Spleen (tissue), 11 donors: ENCODE data around the gene C20orf144. TPM values are rescaled to one million over a fixed set of nuclear protein-coding genes. Genes with fewer than 3 reads are reported as not detected.
A peak's percentile ranks its signal among the peaks of the same experiment; 100 is the strongest.

Experiments
- DNase-seq: peaks from one replicate; pipeline ENCODE4 v3.0.0-alpha.2; 2020
- H3K27ac ChIP-seq, 8 donors: fragments of 200-600 bp; sonication (generic) in 7 of 8; 1 replicate in 4 of 8; 2 replicates in 4 of 8; pipeline versions ENCODE4 v1.5.0 to v1.8.0; 2016 to 2021; ENCODE audit warnings: inconsistent platforms in 4 of 8, mild to moderate bottlenecking in 4 of 8, moderate library complexity in 1 of 8
- H3K27me3 ChIP-seq, 7 donors: fragments of 200-600 bp; sonication (generic) in 6 of 7; replicated peaks in 1 of 7; 1 replicate in 4 of 7; 2 replicates in 3 of 7; pipeline versions ENCODE4 v1.5.0 to v1.8.0; 2016 to 2021; ENCODE audit warnings: inconsistent platforms in 3 of 7, mild to moderate bottlenecking in 1 of 7
- H3K36me3 ChIP-seq, 6 donors: fragments of 200-600 bp; sonication (generic) in 5 of 6; 1 replicate in 4 of 6; 2 replicates in 2 of 6; pipeline versions ENCODE4 v1.5.0 to v1.8.0; 2016 to 2021; ENCODE audit warnings: inconsistent platforms in 2 of 6
- H3K4me1 ChIP-seq, 6 donors: fragments of 200-600 bp; sonication (generic) in 5 of 6; 1 replicate in 3 of 6; 2 replicates in 3 of 6; pipeline versions ENCODE4 v1.5.0 to v1.8.0; 2016 to 2021; ENCODE audit warnings: inconsistent platforms in 3 of 6
- H3K4me3 ChIP-seq, 8 donors: fragments of 200-600 bp; sonication (generic) in 7 of 8; 1 replicate in 4 of 8; 2 replicates in 4 of 8; pipeline versions ENCODE4 v1.5.0 to v1.8.0; 2016 to 2021; ENCODE audit warnings: inconsistent platforms in 4 of 8, mild to moderate bottlenecking in 4 of 8, moderate library complexity in 2 of 8
- H3K9me3 ChIP-seq, 8 donors: fragments of 200-600 bp; sonication (generic) in 7 of 8; 1 replicate in 4 of 8; 2 replicates in 4 of 8; pipeline versions ENCODE4 v1.5.0 to v1.8.0; 2016 to 2021; ENCODE audit warnings: inconsistent platforms in 4 of 8
- CTCF ChIP-seq, 11 experiments: fragments of 200-600 bp in 7 of 11; fragments of 450-650 bp in 4 of 11; sonication (generic) in 4 of 11; IDR thresholded peaks in 8 of 11; conservative IDR thresholded peaks in 3 of 11; 1 replicate in 7 of 11; 2 replicates in 4 of 11; pipeline versions ENCODE4 v1.4.0 to v1.8.0; 2016 to 2021; ENCODE audit warnings: antibody characterized with exemption in 11 of 11, inconsistent platforms in 4 of 11, mild to moderate bottlenecking in 1 of 11
- POLR2A ChIP-seq, 3 donors: fragments of 450-650 bp; IDR thresholded peaks; one replicate each; pipeline ENCODE4 v1.5.1; 2017; ENCODE audit warnings: antibody characterized with exemption in 3 of 3, mild to moderate bottlenecking in 1 of 3
- POLR2AphosphoS5 ChIP-seq, 3 donors: sonication (generic); formaldehyde crosslinking; IDR thresholded peaks; one replicate each; pipeline ENCODE4 v1.5.1; 2017; ENCODE audit warnings: antibody characterized with exemption in 3 of 3
- WGBS, 5 donors: extraction: QIAGEN DNeasy Blood & Tissue Kit in 3 of 5; methylation state at CpG; one replicate each; pipeline versions ENCODE4 v1.1.5 to v1.1.7; 2013 to 2018; 5-methylcytosine and 5-hydroxymethylcytosine counted together
- intact Hi-C: fragments of 100-400 bp; cut with DNase I; formaldehyde crosslinking; loops from one replicate; pipeline ENCODE4 v1.15.0; 2023; ENCODE audit warnings: low total_unique reads
- polyA plus RNA-seq, 3 donors: library from polyadenylated mRNA; stranded (reverse); fragments of 200-250 nt; gene quantifications; one replicate each; pipeline ENCODE4 v1.2.1, GENCODE V29; 2013
- total RNA-seq, 7 donors: library from RNA; depleted of rRNA in 3 of 7; stranded (reverse); fragments of >200 nt in 3 of 7; fragmentation: NEBNext Ultra II Directional in 4 of 7; extraction: Animal tissue kit (Norgen Biotek cat#: 25700) in 4 of 7; gene quantifications; one replicate each; pipeline versions ENCODE4 v1.1.0 to v1.2.1, GENCODE V29; 2016 to 2021
- donor health status: healthy with polysubstance abuse.
- donor health status: DM: no; HTN: no; CAD: no; lungs with moderate emphysema.
- donor health status: DM: no; HTN: no; CAD: no.
- donor health status: Bipolar disorder and iron deficiency.
- donor health status: healthy.
- donor health status: DM: no; HTN: no; CAD: no.
- donor health status: DM: yes; HTN: yes; CAD: no.

C20orf144 gene
- total and polyA plus RNA-seq, 10 donors: 0.06 to 0.14 (median 0.09) TPM; not detected in 7

GRCh38 chr20:33673114-33673409 lies 10.9 kb downstream of the C20orf144 start:
- Histone ChIP-seq H3K9me3 (no peaks in the 10 kb centered on the region), H3K27me3 (no peaks in the 10 kb centered on the region), H3K4me1 (peaks cover 13 to 59% (median 45%) of the 10 kb centered on the region in 6 donors), H3K27ac (no peak overlapping the region), H3K4me3 (peak overlapping the region in 4 of 8 donors; percentile 59 to 83 (median 64)), H3K36me3 (peaks cover 0 to 42% (median 0%) of the 10 kb centered on the region in 6 donors)
- intact Hi-C loops: no loop called here
- TF ChIP-seq POLR2A (IDR thresholded peaks at IDR 0.05): no peak
- no peak for TF ChIP-seq CTCF (IDR thresholded peaks at IDR 0.05 in 8 of 11, conservative IDR thresholded peaks at IDR 0.05 in 3 of 11)
- no peak for TF ChIP-seq POLR2AphosphoS5 (IDR thresholded peaks at IDR 0.05)
- no peak for DNase-seq
- 94 to 100% (median 96%) methylated on average over 2 to 4 of the region's 4 CpGs for whole genome bisulfite sequencing, 5 donors

- no peaks in the 10 kb centered on the region for H3K9me3 ChIP-seq
- no peaks in the 10 kb centered on the region for H3K27me3 ChIP-seq
- intact Hi-C loops: no loop called here
- whole genome bisulfite sequencing, 5 donors: 20 to 34% (median 31%) methylated on average over 22 to 29 of the region's 29 CpGs
- H3K4me3 ChIP-seq: peak overlapping the region; percentile 48 to 83 (median 58)
- TF ChIP-seq CTCF (IDR thresholded peaks at IDR 0.05 in 8 of 11, conservative IDR thresholded peaks at IDR 0.05 in 3 of 11) (no peak), POLR2A (IDR thresholded peaks at IDR 0.05) (no peak), POLR2AphosphoS5 (IDR thresholded peaks at IDR 0.05) (no peak)
- DNase-seq: no peak
- H3K27ac ChIP-seq: peak overlapping the region; percentile 57 to 89 (median 84)
- H3K4me1 ChIP-seq: peaks cover 10 to 53% (median 40%) of the 10 kb centered on the region in 6 donors
- H3K36me3 ChIP-seq: peaks cover 0 to 39% (median 0%) of the 10 kb centered on the region in 6 donors
Observed at GRCh38 chr20:33673410-33674293, 11.5 kb downstream of the C20orf144 start.

- peaks cover 10 to 54% (median 46%) of the 10 kb centered on the region in 6 donors for H3K4me1 ChIP-seq
- no peaks in the 10 kb centered on the region for H3K27me3 ChIP-seq
- peak within 1 kb of the TSS; percentile 66 to 89 (median 84) for H3K27ac ChIP-seq
- no peak for TF ChIP-seq CTCF (IDR thresholded peaks at IDR 0.05 in 8 of 11, conservative IDR thresholded peaks at IDR 0.05 in 3 of 11)
- peak in 1 of 3 donors; percentile 8 for TF ChIP-seq POLR2A (IDR thresholded peaks at IDR 0.05)
- TF ChIP-seq POLR2AphosphoS5 (IDR thresholded peaks at IDR 0.05): peak; percentile 58 to 81 (median 80)
- 6 to 11% (median 7%) methylated on average over 24 to 73 of the region's 73 CpGs for WGBS, 5 donors
- no peaks in the 10 kb centered on the region for H3K9me3 ChIP-seq
- peak within 1 kb of the TSS; percentile 48 to 83 (median 58) for H3K4me3 ChIP-seq
- DNase-seq: peak; percentile 94
- intact Hi-C loops: no loop called here
- peaks cover 0 to 30% (median 0%) of the 10 kb centered on the region in 6 donors for H3K36me3 ChIP-seq
Observed at GRCh38 chr20:33674294-33675135, 12.4 kb downstream of the C20orf144 start, which contains the start of gene NECAB3. Gene NECAB3 (minus strand): TSS chr20:33674428. CDS start chr20:33674352, 76 bp downstream.
